Fibroblast of pulmonary artery (primary cell): ENCODE measurements around the gene RLN1.
A peak's percentile ranks its signal among the peaks of the same experiment; 100 is the strongest.

Source experiments
- DNase-seq: peaks from one replicate; pipeline ENCODE4 v3.0.0-alpha.2; 2010; ENCODE audit warnings: low read depth
- H3K4me3 ChIP-seq: replicated peaks from 2 replicates; pipeline ENCODE4 v1.5.1; 2011; ENCODE audit warnings: low read depth, mild to moderate bottlenecking, control low read depth, low read length, moderate library complexity
- CTCF ChIP-seq: IDR thresholded peaks from 2 replicates; pipeline ENCODE4 v1.5.1; 2011; ENCODE audit warnings: mild to moderate bottlenecking, control low read depth, low read length, inconsistent platforms; ENCODE audit errors: missing control alignments

Gene RLN1

GRCh38 chr9:5375091-5375490 lies 35.4 kb upstream of the RLN1 start:
- DNase-seq, result peak; percentile 41
- H3K4me3 ChIP-seq, result no peak overlapping the region
- TF ChIP-seq CTCF, result no peak

- no peak overlapping the region for H3K4me3 ChIP-seq
- peak; percentile 52 for DNase-seq
- no peak for TF ChIP-seq CTCF
Measured at GRCh38 chr9:5364294-5365024, 24.8 kb upstream of the RLN1 start.

DNA sequence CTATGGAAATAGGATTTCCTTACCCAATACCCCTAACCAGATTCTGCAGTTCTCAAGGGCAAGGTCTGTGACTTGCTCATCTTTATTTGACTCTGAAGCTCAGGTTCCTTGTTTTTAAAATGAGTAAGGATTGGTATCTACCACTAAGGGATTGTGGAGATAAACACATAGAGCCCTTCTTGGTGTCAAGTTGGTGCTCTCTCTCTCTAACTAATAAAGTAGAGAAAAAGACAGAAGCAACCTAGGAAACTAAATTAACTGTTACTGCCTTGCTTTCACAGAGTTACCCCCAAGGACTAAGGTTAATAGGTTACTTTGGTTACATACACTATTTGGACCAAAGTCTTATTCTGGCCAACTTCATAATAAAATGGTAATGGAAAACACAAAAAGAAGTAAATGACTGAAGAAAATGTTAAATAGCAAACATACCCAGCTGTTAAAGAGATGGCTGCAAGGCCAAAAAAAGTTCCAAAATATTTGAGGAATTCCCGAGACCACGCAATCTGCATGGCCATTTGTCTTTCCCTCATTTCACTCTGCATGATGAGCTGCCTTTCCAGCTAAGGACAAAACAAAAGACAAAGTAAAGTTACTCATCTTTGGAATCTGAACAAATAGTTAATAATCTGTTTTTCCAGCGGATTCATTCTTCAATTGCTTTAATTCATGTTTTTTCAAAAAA lies 21.8 kb upstream of the RLN1 start:
- DNase-seq, result no peak
- TF ChIP-seq CTCF, result no peak
- H3K4me3 ChIP-seq, result no peak overlapping the region

- H3K4me3 ChIP-seq, result no peak overlapping the region
- no peak for TF ChIP-seq CTCF
- no peak for DNase-seq
Measured at GRCh38 chr9:5360341-5360740, 20.7 kb upstream of the RLN1 start.

GRCh38 chr9:5357431-5358105 lies 17.9 kb upstream of the RLN1 start:
- no peak overlapping the region for H3K4me3 ChIP-seq
- no peak for TF ChIP-seq CTCF
- DNase-seq, result no peak

DNA sequence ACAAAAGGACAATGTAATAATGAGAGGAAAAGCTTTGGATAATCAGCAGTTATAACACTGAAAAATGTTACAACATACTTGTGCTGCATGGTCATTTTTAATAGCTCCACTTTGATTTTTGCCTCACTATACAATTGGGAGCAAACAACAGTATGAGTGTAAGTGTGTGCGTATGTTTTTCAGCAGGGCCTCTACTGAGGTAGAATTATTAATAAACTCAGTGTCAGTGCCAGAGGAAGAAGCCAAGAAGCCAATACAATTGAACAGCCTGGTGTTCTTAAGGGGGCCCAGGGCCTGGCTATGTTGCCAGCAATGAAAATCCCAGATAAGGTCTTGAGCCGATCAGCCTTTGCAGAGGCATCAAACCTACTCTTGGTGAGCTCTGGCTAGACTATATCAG lies 16.1 kb upstream of the RLN1 start:
- DNase-seq, result no peak
- TF ChIP-seq CTCF, result no peak
- no peak overlapping the region for H3K4me3 ChIP-seq
